Activated naive CD8-positive, alpha-beta T cell treated with anti-CD3 and anti-CD28 coated beads, Interleukin-2, amount 10 ng/mL, durations not matched to agents 7 days and 5 days (primary cell): ENCODE results near the gene FAM20A. TPM values are rescaled to one million over a fixed set of nuclear protein-coding genes. Genes with fewer than 3 reads are reported as not detected.
A peak's percentile ranks its signal among the peaks of the same experiment; 100 is the strongest.

ENCODE experiments used
- ATAC-seq: fragments of 150-1000 bp; cut with Tn5 transposase; one replicate; pipeline ENCODE4 v1.10.0; 2021; ENCODE audit warnings: low read depth, moderate library complexity
- POLR2A ChIA-PET: fragments of 350-600 bp; sonication (Branson Sonifier 250); formaldehyde crosslinking; loops from one replicate; lab custom pipeline; 2021; ENCODE audit warnings: antibody characterized with exemption; lab: Charles Lee
- DNase-seq: peaks from one replicate; pipeline ENCODE4 v3.0.0; 2021
- H3K27ac Mint-ChIP-seq: one replicate; pipeline ENCODE4 v1.8.0; 2022; ENCODE audit warnings: mild to moderate bottlenecking, mixed read lengths
- H3K27me3 Mint-ChIP-seq: one replicate; pipeline ENCODE4 v1.8.0; 2022; ENCODE audit warnings: mild to moderate bottlenecking, moderate library complexity, mixed read lengths
- H3K36me3 Mint-ChIP-seq: one replicate; pipeline ENCODE4 v1.8.0; 2021; ENCODE audit warnings: mild to moderate bottlenecking, mixed read lengths
- H3K4me1 Mint-ChIP-seq: one replicate; pipeline ENCODE4 v1.8.0; 2021; ENCODE audit warnings: mixed read lengths
- H3K4me3 Mint-ChIP-seq: one replicate; pipeline ENCODE4 v1.8.0; 2022; ENCODE audit warnings: mild to moderate bottlenecking, moderate library complexity, mixed read lengths
- H3K9me3 Mint-ChIP-seq: one replicate; pipeline ENCODE4 v1.8.0; 2021; ENCODE audit warnings: mixed read lengths
- total RNA-seq, 2 experiments: library from RNA; stranded (reverse); gene quantifications; one replicate each; pipeline ENCODE4 v1.2.3, GENCODE V29; 2021

The FAM20A gene
- total RNA-seq, 2 experiments from 2014 or later = not detected

DNA sequence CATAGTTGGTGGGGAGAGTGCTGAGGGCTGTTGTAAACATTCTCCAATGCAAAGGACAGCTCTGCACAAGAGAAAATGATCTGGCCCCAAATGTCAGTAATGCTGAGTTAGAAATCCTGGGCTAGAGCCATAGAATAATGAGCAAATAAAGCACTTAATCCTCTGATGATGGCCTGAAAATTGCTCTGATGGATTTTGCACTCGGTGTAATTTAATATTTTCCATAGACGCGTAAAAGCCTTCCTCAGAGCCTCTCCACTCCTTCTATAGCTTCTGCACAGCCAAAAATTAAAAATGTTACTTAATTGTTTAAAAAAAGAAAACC is 23.7 kb downstream of the FAM20A start:
- POLR2A ChIA-PET = no interaction called here
- no peak for ATAC-seq
- H3K4me1 Mint-ChIP-seq = no peaks in the 10 kb centered on the region

DNA sequence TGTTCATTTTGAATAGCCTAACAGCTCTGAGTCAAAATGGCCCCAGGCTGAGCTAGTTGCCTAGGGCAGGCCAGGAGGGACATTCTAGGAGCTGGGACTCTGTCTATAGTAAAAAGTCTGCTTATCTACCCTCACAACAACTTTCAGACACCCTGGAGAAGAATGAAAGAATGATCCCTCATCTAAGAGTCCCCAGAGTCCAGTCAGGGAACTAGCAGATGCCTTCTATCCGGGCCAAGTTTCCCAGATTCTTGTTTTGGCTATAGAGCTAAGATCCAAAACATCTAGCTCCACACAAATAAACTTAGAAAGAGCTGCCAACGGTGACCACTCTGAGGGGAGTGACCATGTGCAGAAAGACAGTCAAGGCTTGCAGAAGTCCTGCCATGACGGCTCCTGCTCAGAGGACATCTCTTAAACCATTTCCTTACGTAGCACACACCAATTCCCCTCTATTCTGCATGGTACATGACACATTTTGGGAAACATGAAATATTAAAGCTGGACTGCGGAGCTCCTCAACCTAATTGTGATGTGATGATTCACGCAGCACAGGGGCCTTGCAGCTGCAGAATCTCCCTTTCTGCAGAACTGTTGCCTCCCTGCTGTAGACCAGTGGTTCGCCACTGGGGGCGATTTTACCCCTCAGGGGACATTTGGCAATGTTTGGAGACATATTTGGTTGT is 24.2 kb downstream of the FAM20A start:
- H3K9me3 Mint-ChIP-seq = no peaks in the 10 kb centered on the region
- no peak overlapping the region for H3K27ac Mint-ChIP-seq
- no peaks in the 10 kb centered on the region for H3K4me1 Mint-ChIP-seq
- POLR2A ChIA-PET = no interaction called here
- H3K4me3 Mint-ChIP-seq = no peak overlapping the region
- H3K36me3 Mint-ChIP-seq = no peaks in the 10 kb centered on the region
- peaks cover 10% of the 10 kb centered on the region for H3K27me3 Mint-ChIP-seq
- DNase-seq (no peak), ATAC-seq (no peak)

More for the DNA sequence above, 23.7 kb downstream of the FAM20A start:
- Mint-ChIP-seq H3K27me3 (peaks cover 10% of the 10 kb centered on the region), H3K27ac (no peak overlapping the region), H3K36me3 (no peaks in the 10 kb centered on the region), H3K4me3 (no peak overlapping the region), H3K9me3 (no peaks in the 10 kb centered on the region)
- no peak for DNase-seq

- POLR2A ChIA-PET = no interaction called here
- no peaks in the 10 kb centered on the region for H3K36me3 Mint-ChIP-seq
- no peak overlapping the region for H3K27ac Mint-ChIP-seq
- no peak overlapping the region for H3K4me3 Mint-ChIP-seq
- H3K27me3 Mint-ChIP-seq = peaks cover 12% of the 10 kb centered on the region
- no peaks in the 10 kb centered on the region for H3K4me1 Mint-ChIP-seq
- DNase-seq (no peak), ATAC-seq (no peak)
- no peaks in the 10 kb centered on the region for H3K9me3 Mint-ChIP-seq
These were observed 25.0 kb downstream of the FAM20A start for GRCh38 chr17:68576137-68576536.

- peaks cover 7% of the 10 kb centered on the region for H3K27me3 Mint-ChIP-seq
- DNase-seq (no peak), ATAC-seq (no peak)
- H3K36me3 Mint-ChIP-seq = no peaks in the 10 kb centered on the region
- no peak overlapping the region for H3K27ac Mint-ChIP-seq
- POLR2A ChIA-PET = no interaction called here
- no peaks in the 10 kb centered on the region for H3K4me1 Mint-ChIP-seq
- H3K4me3 Mint-ChIP-seq = no peak overlapping the region
- no peaks in the 10 kb centered on the region for H3K9me3 Mint-ChIP-seq
These were observed 27.8 kb downstream of the FAM20A start for GRCh38 chr17:68573338-68573737.

GRCh38 chr17:68572138-68572842 is 28.9 kb downstream of the FAM20A start:
- POLR2A ChIA-PET = no interaction called here
- no peak for DNase-seq
- Mint-ChIP-seq H3K4me3 (no peak overlapping the region), H3K27me3 (peaks cover 7% of the 10 kb centered on the region), H3K9me3 (no peaks in the 10 kb centered on the region), H3K27ac (no peak overlapping the region), H3K36me3 (no peaks in the 10 kb centered on the region), H3K4me1 (no peaks in the 10 kb centered on the region)
- ATAC-seq = no peak

GRCh38 chr17:68570526-68570925 is 30.6 kb downstream of the FAM20A start:
- peak overlapping the region; percentile 11 for H3K27ac Mint-ChIP-seq
- H3K4me3 Mint-ChIP-seq = no peak overlapping the region
- H3K4me1 Mint-ChIP-seq = no peaks in the 10 kb centered on the region
- DNase-seq = no peak
- peaks cover 9% of the 10 kb centered on the region for H3K27me3 Mint-ChIP-seq
- H3K36me3 Mint-ChIP-seq = no peaks in the 10 kb centered on the region
- H3K9me3 Mint-ChIP-seq = no peaks in the 10 kb centered on the region
- no peak for ATAC-seq
- POLR2A ChIA-PET = no interaction called here

GRCh38 chr17:68569346-68569745 is 31.8 kb downstream of the FAM20A start:
- H3K4me3 Mint-ChIP-seq = no peak overlapping the region
- H3K4me1 Mint-ChIP-seq = no peaks in the 10 kb centered on the region
- peaks cover 12% of the 10 kb centered on the region for H3K27me3 Mint-ChIP-seq
- POLR2A ChIA-PET = no interaction called here
- DNase-seq (no peak), ATAC-seq (no peak)
- H3K27ac Mint-ChIP-seq = no peak overlapping the region
- no peaks in the 10 kb centered on the region for H3K9me3 Mint-ChIP-seq
- H3K36me3 Mint-ChIP-seq = no peaks in the 10 kb centered on the region

DNA sequence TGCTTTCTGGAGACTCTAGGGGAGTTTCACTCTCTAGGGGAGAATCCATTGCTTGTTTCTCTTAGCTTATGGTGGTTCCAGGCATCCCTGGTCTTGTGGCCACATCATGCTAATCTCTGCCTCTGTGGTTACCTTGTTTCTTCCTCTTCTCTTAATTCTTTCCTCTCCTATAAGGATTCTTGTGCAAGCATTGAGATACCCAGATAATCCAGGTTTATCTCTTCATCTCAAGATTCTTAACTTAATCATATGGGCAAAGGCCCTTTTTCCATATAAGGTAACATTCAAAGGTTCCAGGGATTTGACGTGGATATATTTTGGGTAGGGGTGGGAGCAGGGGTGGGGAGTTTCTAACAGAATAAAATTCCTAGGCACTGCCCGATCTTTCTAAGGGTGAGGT is 32.6 kb downstream of the FAM20A start:
- no peaks in the 10 kb centered on the region for H3K36me3 Mint-ChIP-seq
- H3K9me3 Mint-ChIP-seq = no peaks in the 10 kb centered on the region
- DNase-seq (no peak), ATAC-seq (no peak)
- H3K4me1 Mint-ChIP-seq = no peaks in the 10 kb centered on the region
- peaks cover 13% of the 10 kb centered on the region for H3K27me3 Mint-ChIP-seq
- H3K4me3 Mint-ChIP-seq = no peak overlapping the region
- no peak overlapping the region for H3K27ac Mint-ChIP-seq
- POLR2A ChIA-PET = no interaction called here

DNA sequence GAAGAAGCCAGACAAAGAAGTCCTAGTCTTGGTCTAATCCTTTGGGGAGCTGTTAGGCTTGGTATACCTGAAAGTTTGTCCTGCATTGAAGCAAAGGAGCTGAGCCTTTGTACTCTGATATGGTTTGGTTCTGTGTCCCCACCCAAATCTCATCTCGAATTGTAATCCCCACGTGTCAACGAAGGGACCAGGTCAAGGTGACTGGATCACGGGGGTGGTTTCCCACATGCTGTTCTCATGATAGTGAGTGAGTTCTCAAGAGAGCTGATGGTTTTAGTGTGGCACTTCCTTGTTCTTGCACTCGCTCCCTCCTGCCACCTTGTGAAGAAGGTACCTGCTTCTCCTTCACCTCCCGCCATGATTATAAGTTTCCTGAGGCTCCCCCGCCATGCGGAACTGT is 33.6 kb downstream of the FAM20A start:
- no peak overlapping the region for H3K27ac Mint-ChIP-seq
- DNase-seq (no peak), ATAC-seq (no peak)
- H3K4me1 Mint-ChIP-seq = no peaks in the 10 kb centered on the region
- no peaks in the 10 kb centered on the region for H3K9me3 Mint-ChIP-seq
- POLR2A ChIA-PET = no interaction called here
- peaks cover 9% of the 10 kb centered on the region for H3K27me3 Mint-ChIP-seq
- H3K4me3 Mint-ChIP-seq = no peak overlapping the region
- no peaks in the 10 kb centered on the region for H3K36me3 Mint-ChIP-seq

GRCh38 chr17:68567035-68567434 is 34.1 kb downstream of the FAM20A start:
- Mint-ChIP-seq H3K9me3 (no peaks in the 10 kb centered on the region), H3K27me3 (peaks cover 9% of the 10 kb centered on the region), H3K36me3 (no peaks in the 10 kb centered on the region), H3K4me1 (no peaks in the 10 kb centered on the region), H3K4me3 (no peak overlapping the region), H3K27ac (no peak overlapping the region)
- no peak for DNase-seq
- no peak for ATAC-seq
- POLR2A ChIA-PET = no interaction called here

GRCh38 chr17:68566442-68566738 is 34.8 kb downstream of the FAM20A start:
- H3K27me3 Mint-ChIP-seq = peaks cover 9% of the 10 kb centered on the region
- H3K27ac Mint-ChIP-seq = no peak overlapping the region
- POLR2A ChIA-PET = interaction anchor here (0.6 kb wide), 1 partner anchor 84 kb away, joined by 3 read pairs; no protein-coding TSS in a partner anchor
- no peaks in the 10 kb centered on the region for H3K4me1 Mint-ChIP-seq
- no peaks in the 10 kb centered on the region for H3K36me3 Mint-ChIP-seq
- DNase-seq (no peak), ATAC-seq (no peak)
- H3K4me3 Mint-ChIP-seq = no peak overlapping the region
- H3K9me3 Mint-ChIP-seq = no peaks in the 10 kb centered on the region

DNA sequence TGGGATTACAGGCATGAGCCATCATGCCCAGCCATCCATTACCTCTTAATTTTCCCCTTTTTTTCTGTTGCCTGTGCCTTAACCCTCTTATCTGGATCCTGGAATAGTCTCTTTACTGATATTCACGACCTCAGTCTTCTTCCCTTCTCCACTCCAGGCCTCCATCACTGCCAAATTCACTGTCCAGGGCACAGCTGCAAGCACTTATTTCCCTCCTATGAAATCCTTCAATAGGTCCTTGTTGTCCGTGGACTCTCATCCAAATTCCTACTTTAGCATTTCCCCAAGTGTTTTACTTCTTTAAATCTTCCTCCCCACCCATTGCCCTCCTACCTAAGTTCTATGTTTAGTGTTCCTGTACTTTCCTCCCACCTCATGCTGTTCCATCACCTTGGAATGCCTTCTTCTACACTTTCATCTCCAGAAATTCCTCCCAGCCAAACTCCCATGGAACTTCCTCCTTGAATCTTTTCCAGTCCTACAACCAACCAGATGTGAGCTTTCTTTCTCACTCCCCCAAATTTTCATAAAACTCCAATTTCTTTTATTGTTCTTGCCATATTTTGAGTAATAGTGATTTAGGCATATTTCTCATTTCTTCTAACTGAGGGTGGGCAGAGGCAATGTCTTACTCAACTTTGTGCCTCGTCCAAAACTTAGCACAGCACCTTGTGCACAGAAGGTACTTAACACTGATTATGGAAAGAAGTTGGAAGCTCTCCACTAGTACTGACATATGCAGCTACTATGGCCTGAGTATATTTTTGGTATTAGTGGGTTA is 35.3 kb downstream of the FAM20A start:
- Mint-ChIP-seq H3K9me3 (no peaks in the 10 kb centered on the region), H3K27me3 (peaks cover 7% of the 10 kb centered on the region), H3K27ac (peak overlapping the region; percentile 11), H3K4me3 (no peak overlapping the region), H3K4me1 (peaks cover 4% of the 10 kb centered on the region), H3K36me3 (no peaks in the 10 kb centered on the region)
- ATAC-seq (no peak), DNase-seq (no peak)
- POLR2A ChIA-PET = interaction anchor here (0.6 kb wide), 1 partner anchor 83 kb away, joined by 3 read pairs; no protein-coding TSS in a partner anchor

GRCh38 chr17:68564415-68565111 is 36.6 kb downstream of the FAM20A start:
- Mint-ChIP-seq H3K27me3 (peaks cover 7% of the 10 kb centered on the region), H3K4me3 (no peak overlapping the region), H3K4me1 (peaks cover 7% of the 10 kb centered on the region), H3K36me3 (no peaks in the 10 kb centered on the region), H3K27ac (no peak overlapping the region), H3K9me3 (no peaks in the 10 kb centered on the region)
- ATAC-seq = no peak
- no peak for DNase-seq
- POLR2A ChIA-PET = no interaction called here
